NCI-H2081 treated with DMSO at 0.1 percent for 48 hours (cell line): Measurements from ENCODE around the gene CLPTM1L.
"Not testable (repeated sequence)": the region's sequence is repeated elsewhere in the genome, so short reads cannot be mapped to it uniquely, and the experiment has no call there.

Source experiments
- DNase-seq: peaks from one replicate; lab custom pipeline; 2025; lab: John Stamatoyannopoulos, UW

CLPTM1L gene

GRCh38 chr5:1326532-1326875, 18.4 kb downstream of the CLPTM1L start:
- not testable (repeated sequence) for DNase-seq

- no peak for DNase-seq
Measured at GRCh38 chr5:1325870-1326531, 18.9 kb downstream of the CLPTM1L start.

- DNase-seq, result no peak
Measured at GRCh38 chr5:1325191-1325741, 19.6 kb downstream of the CLPTM1L start.

- DNase-seq, result no peak
Measured at GRCh38 chr5:1324719-1325190, 20.1 kb downstream of the CLPTM1L start.

GRCh38 chr5:1324301-1324700, 20.6 kb downstream of the CLPTM1L start:
- no peak for DNase-seq

GRCh38 chr5:1323803-1324173, 21.1 kb downstream of the CLPTM1L start:
- DNase-seq, result no peak

GRCh38 chr5:1322955-1323802, 21.7 kb downstream of the CLPTM1L start:
- DNase-seq, result no peak

- no peak for DNase-seq
Measured at GRCh38 chr5:1322036-1322900, 22.6 kb downstream of the CLPTM1L start.

- DNase-seq, result no peak
Measured at GRCh38 chr5:1321576-1321975, 23.3 kb downstream of the CLPTM1L start.

GRCh38 chr5:1320436-1321344, 24.2 kb downstream of the CLPTM1L start:
- DNase-seq, result no peak

GRCh38 chr5:1319436-1320256, 25.3 kb downstream of the CLPTM1L start:
- DNase-seq, result no peak

GRCh38 chr5:1318659-1319251, 26.1 kb downstream of the CLPTM1L start:
- DNase-seq, result no peak

GRCh38 chr5:1317921-1318565, 26.9 kb downstream of the CLPTM1L start:
- DNase-seq, result no peak

- no peak for DNase-seq
Measured at GRCh38 chr5:1316588-1317340, 28.1 kb downstream of the CLPTM1L start.

GRCh38 chr5:1315709-1316587, 29.0 kb downstream of the CLPTM1L start:
- peak; percentile 99 for DNase-seq

- DNase-seq, result no peak
Measured at GRCh38 chr5:1315018-1315708, 29.7 kb downstream of the CLPTM1L start.

GRCh38 chr5:1314564-1314982, 30.3 kb downstream of the CLPTM1L start:
- no peak for DNase-seq
